GM23338 (cell line): ENCODE data around the gene MVP. TPM values are rescaled to one million over a fixed set of nuclear protein-coding genes. Genes with fewer than 3 reads are reported as not detected.

Experiments used
- ATAC-seq: fragments of 200-7000 bp; cut with Tn5 transposase; 3 replicates; pipeline ENCODE4 v1.9.1; 2020
- DNase-seq: peaks from one replicate; pipeline ENCODE4 v3.0.0-alpha.2; 2015; ENCODE audit warnings: low spot score
- H2AFZ ChIP-seq: fragments of 200-600 bp; sonication (generic); 2 replicates; pipeline ENCODE4 v1.8.0; 2016; ENCODE audit warnings: antibody characterized with exemption, mild to moderate bottlenecking, moderate library complexity
- H3F3A ChIP-seq: fragments of 200-600 bp; sonication (generic); replicated peaks from 2 replicates; pipeline ENCODE4 v1.8.0; 2017; ENCODE audit warnings: antibody characterized with exemption, mixed run types, low read depth
- H3K27ac ChIP-seq: fragments of 200-600 bp; sonication (generic); 2 replicates; pipeline ENCODE4 v1.6.1; 2016; ENCODE audit warnings: low read depth
- H3K27me3 ChIP-seq: fragments of 200-600 bp; sonication (generic); 2 replicates; pipeline ENCODE4 v1.8.0; 2016; ENCODE audit warnings: mild to moderate bottlenecking, mixed run types, moderate library complexity; ENCODE audit not compliant: insufficient read depth
- H3K36me3 ChIP-seq: fragments of 200-600 bp; sonication (generic); 2 replicates; pipeline ENCODE4 v1.8.0; 2016; ENCODE audit warnings: mild to moderate bottlenecking; ENCODE audit not compliant: insufficient read depth
- H3K4me1 ChIP-seq: fragments of 200-600 bp; sonication (generic); 2 replicates; pipeline ENCODE4 v1.8.0; 2016; ENCODE audit warnings: mild to moderate bottlenecking, moderate library complexity; ENCODE audit not compliant: insufficient read depth
- H3K4me2 ChIP-seq: fragments of 200-600 bp; sonication (generic); 2 replicates; pipeline ENCODE4 v1.7.1; 2017; ENCODE audit warnings: mixed run types
- H3K4me3 ChIP-seq: fragments of 200-600 bp; sonication (generic); 2 replicates; pipeline ENCODE4 v1.6.1; 2016; ENCODE audit warnings: mixed run types
- H3K79me2 ChIP-seq: fragments of 200-600 bp; sonication (generic); replicated peaks from 2 replicates; pipeline ENCODE4 v1.8.0; 2017; ENCODE audit warnings: mild to moderate bottlenecking; ENCODE audit not compliant: insufficient read depth
- H3K9me2 ChIP-seq: fragments of 200-600 bp; sonication (generic); 2 replicates; pipeline ENCODE4 v1.8.0; 2017; ENCODE audit not compliant: insufficient read depth
- H4K20me1 ChIP-seq: fragments of 200-600 bp; sonication (generic); replicated peaks from 2 replicates; pipeline ENCODE4 v1.8.0; 2017; ENCODE audit warnings: mild to moderate bottlenecking; ENCODE audit not compliant: insufficient read depth
- H3K27ac Mint-ChIP-seq: 2 replicates; pipeline ENCODE4 v1.8.0; 2020; ENCODE audit warnings: inconsistent platforms, mild to moderate bottlenecking, moderate library complexity, mixed read lengths
- H3K27me3 Mint-ChIP-seq: 3 replicates; pipeline ENCODE4 v1.8.0; 2022; ENCODE audit warnings: low read depth, mild to moderate bottlenecking, moderate library complexity, mixed read lengths, inconsistent platforms; ENCODE audit not compliant: insufficient read depth, poor library complexity
- H3K36me3 Mint-ChIP-seq: 3 replicates; pipeline ENCODE4 v1.8.0; 2021; ENCODE audit warnings: low read depth, mild to moderate bottlenecking, inconsistent platforms, moderate library complexity, mixed read lengths
- H3K4me1 Mint-ChIP-seq: 3 replicates; pipeline ENCODE4 v1.8.0; 2020; ENCODE audit warnings: mild to moderate bottlenecking, inconsistent platforms, mixed read lengths
- H3K4me3 Mint-ChIP-seq: 3 replicates; pipeline ENCODE4 v1.8.0; 2021; ENCODE audit warnings: moderate library complexity, mild to moderate bottlenecking, inconsistent platforms, mixed read lengths
- H3K9me3 Mint-ChIP-seq: 3 replicates; pipeline ENCODE4 v1.8.0; 2020; ENCODE audit warnings: moderate library complexity, mild to moderate bottlenecking, inconsistent platforms, mixed read lengths
- CREB1 ChIP-seq: fragments of 250-450 bp; sonication (Bioruptor Pico); IDR thresholded peaks from 2 replicates; pipeline ENCODE4 v1.5.0; 2020; ENCODE audit warnings: low read depth, mild to moderate bottlenecking, moderate library complexity
- EZH2 ChIP-seq: fragments of 200-600 bp; sonication (generic); IDR thresholded peaks from one replicate; pipeline ENCODE4 v1.8.0; 2017; ENCODE audit warnings: antibody characterized with exemption, mild to moderate bottlenecking, low read depth; ENCODE audit not compliant: unreplicated experiment
- EZH2phosphoT487 ChIP-seq: fragments of 200-600 bp; sonication (generic); IDR thresholded peaks from one replicate; pipeline ENCODE4 v1.8.1; 2018; ENCODE audit warnings: antibody characterized with exemption; ENCODE audit not compliant: unreplicated experiment
- JUNB ChIP-seq: IDR thresholded peaks from one replicate; pipeline ENCODE4 v1.6.1; 2016; ENCODE audit warnings: antibody characterized with exemption; ENCODE audit not compliant: unreplicated experiment
- NANOG ChIP-seq: IDR thresholded peaks from 2 replicates; pipeline ENCODE4 v1.6.1; 2016; ENCODE audit warnings: antibody characterized with exemption, borderline replicate concordance
- POLR2AphosphoS5 ChIP-seq: IDR thresholded peaks from 2 replicates; pipeline ENCODE4 v1.6.1; 2016; ENCODE audit warnings: antibody characterized with exemption, low read depth
- STAT1 ChIP-seq: IDR thresholded peaks from one replicate; pipeline ENCODE4 v1.6.1; 2016; ENCODE audit warnings: antibody characterized with exemption; ENCODE audit not compliant: unreplicated experiment
- ZNF114 ChIP-seq: fragments of 250-450 bp; sonication (Bioruptor Pico); IDR thresholded peaks from 2 replicates; pipeline ENCODE4 v1.5.0; 2020; ENCODE audit warnings: mild to moderate bottlenecking, moderate library complexity
- ZNF331 ChIP-seq: fragments of 250-450 bp; sonication (Bioruptor Pico); IDR thresholded peaks from 2 replicates; pipeline ENCODE4 v1.5.0; 2020; ENCODE audit warnings: low read depth, mild to moderate bottlenecking, moderate library complexity
- polyA plus RNA-seq: library from polyadenylated mRNA; unstranded; fragments of >200 nt; fragmentation: Nextera tagmentation; extraction: Ambion mirVana; gene quantifications from 2 replicates; pipeline ENCODE4 v1.2.1, GENCODE V29; 2016
- total RNA-seq: library from RNA; depleted of rRNA; stranded (reverse); fragments of >200 nt; shearing (Covaris generic); gene quantifications from 2 replicates; pipeline ENCODE4 v1.2.3, GENCODE V29; 2014
- TF ChIP-seq, protein P1 (sequence below), 2 experiments: fragments of 200-600 bp in 1 of 2; sonication (generic) in 1 of 2; conservative IDR thresholded peaks; 2 replicates each; pipeline versions ENCODE4 v1.5.1 to v1.6.1; 2016 to 2017; ENCODE audit warnings: antibody characterized with exemption in 2 of 2, low read depth in 2 of 2, mild to moderate bottlenecking in 2 of 2, moderate library complexity in 1 of 2
- TF ChIP-seq, protein P2 (sequence below): fragments of 250-450 bp; sonication (Bioruptor Pico); IDR thresholded peaks from 2 replicates; pipeline ENCODE4 v1.5.0; 2020; ENCODE audit warnings: mild to moderate bottlenecking, moderate library complexity
- TF ChIP-seq, protein P3 (sequence below): IDR thresholded peaks from 2 replicates; pipeline ENCODE4 v1.6.1; 2016; ENCODE audit warnings: antibody characterized with exemption
- TF ChIP-seq, protein P4 (sequence below): IDR thresholded peaks from one replicate; pipeline ENCODE4 v1.6.1; 2018; ENCODE audit warnings: antibody characterized with exemption; ENCODE audit not compliant: unreplicated experiment

Gene MVP
- total and polyA plus RNA-seq, 2 experiments from 2014 or later: 1.4 to 3.7 TPM

DNA sequence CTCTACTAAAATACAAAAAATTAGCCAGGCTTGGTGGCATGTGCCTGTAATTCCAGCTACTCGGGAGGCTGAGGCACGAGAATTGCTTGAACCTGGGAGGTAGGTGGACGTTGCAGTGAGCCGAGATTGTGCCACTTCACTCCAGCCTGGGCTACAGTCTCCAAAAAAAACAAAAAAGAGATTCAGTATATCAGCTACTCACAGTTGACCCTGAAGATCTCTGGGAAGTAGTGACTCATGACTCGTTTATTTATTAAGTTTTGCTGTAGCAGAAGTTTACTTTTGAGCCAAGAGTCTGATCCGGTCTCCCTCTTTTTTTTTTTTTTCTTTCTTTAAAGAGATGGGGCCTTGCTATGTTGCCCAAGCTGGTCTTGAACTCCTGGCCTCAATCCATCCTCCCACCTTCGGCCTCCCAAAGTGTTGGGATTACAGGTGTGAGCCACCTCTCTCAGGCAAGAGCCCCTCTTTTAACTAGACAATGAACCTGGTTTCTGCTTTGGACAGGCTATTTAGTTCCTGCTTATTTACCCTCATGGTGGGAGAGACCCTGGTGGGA is 4.4 kb downstream of the MVP start:
- TF ChIP-seq, protein P1, sequence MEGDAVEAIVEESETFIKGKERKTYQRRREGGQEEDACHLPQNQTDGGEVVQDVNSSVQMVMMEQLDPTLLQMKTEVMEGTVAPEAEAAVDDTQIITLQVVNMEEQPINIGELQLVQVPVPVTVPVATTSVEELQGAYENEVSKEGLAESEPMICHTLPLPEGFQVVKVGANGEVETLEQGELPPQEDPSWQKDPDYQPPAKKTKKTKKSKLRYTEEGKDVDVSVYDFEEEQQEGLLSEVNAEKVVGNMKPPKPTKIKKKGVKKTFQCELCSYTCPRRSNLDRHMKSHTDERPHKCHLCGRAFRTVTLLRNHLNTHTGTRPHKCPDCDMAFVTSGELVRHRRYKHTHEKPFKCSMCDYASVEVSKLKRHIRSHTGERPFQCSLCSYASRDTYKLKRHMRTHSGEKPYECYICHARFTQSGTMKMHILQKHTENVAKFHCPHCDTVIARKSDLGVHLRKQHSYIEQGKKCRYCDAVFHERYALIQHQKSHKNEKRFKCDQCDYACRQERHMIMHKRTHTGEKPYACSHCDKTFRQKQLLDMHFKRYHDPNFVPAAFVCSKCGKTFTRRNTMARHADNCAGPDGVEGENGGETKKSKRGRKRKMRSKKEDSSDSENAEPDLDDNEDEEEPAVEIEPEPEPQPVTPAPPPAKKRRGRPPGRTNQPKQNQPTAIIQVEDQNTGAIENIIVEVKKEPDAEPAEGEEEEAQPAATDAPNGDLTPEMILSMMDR (conservative IDR thresholded peaks at IDR 0.05; ENCODE audit: low read depth in 2 of 2): no peak
- TF ChIP-seq EZH2phosphoT487 (no peak), JUNB (no peak), ZNF331 (CRISPR knock-in tag) (no peak), NANOG (no peak), STAT1 (no peak), EZH2 (no peak), CREB1 (no peak), POLR2AphosphoS5 (no peak), ZNF114 (CRISPR knock-in tag) (no peak)
- TF ChIP-seq, protein P2, sequence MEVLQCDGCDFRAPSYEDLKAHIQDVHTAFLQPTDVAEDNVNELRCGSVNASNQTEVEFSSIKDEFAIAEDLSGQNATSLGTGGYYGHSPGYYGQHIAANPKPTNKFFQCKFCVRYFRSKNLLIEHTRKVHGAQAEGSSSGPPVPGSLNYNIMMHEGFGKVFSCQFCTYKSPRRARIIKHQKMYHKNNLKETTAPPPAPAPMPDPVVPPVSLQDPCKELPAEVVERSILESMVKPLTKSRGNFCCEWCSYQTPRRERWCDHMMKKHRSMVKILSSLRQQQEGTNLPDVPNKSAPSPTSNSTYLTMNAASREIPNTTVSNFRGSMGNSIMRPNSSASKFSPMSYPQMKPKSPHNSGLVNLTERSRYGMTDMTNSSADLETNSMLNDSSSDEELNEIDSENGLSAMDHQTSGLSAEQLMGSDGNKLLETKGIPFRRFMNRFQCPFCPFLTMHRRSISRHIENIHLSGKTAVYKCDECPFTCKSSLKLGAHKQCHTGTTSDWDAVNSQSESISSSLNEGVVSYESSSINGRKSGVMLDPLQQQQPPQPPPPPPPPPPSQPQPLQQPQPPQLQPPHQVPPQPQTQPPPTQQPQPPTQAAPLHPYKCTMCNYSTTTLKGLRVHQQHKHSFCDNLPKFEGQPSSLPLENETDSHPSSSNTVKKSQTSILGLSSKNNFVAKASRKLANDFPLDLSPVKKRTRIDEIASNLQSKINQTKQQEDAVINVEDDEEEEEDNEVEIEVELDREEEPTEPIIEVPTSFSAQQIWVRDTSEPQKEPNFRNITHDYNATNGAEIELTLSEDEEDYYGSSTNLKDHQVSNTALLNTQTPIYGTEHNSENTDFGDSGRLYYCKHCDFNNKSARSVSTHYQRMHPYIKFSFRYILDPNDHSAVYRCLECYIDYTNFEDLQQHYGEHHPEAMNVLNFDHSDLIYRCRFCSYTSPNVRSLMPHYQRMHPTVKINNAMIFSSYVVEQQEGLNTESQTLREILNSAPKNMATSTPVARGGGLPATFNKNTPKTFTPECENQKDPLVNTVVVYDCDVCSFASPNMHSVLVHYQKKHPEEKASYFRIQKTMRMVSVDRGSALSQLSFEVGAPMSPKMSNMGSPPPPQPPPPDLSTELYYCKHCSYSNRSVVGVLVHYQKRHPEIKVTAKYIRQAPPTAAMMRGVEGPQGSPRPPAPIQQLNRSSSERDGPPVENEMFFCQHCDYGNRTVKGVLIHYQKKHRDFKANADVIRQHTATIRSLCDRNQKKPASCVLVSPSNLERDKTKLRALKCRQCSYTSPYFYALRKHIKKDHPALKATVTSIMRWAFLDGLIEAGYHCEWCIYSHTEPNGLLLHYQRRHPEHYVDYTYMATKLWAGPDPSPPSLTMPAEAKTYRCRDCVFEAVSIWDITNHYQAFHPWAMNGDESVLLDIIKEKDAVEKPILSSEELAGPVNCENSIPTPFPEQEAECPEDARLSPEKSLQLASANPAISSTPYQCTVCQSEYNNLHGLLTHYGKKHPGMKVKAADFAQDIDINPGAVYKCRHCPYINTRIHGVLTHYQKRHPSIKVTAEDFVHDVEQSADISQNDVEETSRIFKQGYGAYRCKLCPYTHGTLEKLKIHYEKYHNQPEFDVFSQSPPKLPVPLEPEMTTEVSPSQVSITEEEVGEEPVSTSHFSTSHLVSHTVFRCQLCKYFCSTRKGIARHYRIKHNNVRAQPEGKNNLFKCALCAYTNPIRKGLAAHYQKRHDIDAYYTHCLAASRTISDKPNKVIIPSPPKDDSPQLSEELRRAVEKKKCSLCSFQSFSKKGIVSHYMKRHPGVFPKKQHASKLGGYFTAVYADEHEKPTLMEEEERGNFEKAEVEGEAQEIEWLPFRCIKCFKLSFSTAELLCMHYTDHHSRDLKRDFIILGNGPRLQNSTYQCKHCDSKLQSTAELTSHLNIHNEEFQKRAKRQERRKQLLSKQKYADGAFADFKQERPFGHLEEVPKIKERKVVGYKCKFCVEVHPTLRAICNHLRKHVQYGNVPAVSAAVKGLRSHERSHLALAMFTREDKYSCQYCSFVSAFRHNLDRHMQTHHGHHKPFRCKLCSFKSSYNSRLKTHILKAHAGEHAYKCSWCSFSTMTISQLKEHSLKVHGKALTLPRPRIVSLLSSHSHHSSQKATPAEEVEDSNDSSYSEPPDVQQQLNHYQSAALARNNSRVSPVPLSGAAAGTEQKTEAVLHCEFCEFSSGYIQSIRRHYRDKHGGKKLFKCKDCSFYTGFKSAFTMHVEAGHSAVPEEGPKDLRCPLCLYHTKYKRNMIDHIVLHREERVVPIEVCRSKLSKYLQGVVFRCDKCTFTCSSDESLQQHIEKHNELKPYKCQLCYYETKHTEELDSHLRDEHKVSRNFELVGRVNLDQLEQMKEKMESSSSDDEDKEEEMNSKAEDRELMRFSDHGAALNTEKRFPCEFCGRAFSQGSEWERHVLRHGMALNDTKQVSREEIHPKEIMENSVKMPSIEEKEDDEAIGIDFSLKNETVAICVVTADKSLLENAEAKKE: no peak
- TF ChIP-seq, protein P3, sequence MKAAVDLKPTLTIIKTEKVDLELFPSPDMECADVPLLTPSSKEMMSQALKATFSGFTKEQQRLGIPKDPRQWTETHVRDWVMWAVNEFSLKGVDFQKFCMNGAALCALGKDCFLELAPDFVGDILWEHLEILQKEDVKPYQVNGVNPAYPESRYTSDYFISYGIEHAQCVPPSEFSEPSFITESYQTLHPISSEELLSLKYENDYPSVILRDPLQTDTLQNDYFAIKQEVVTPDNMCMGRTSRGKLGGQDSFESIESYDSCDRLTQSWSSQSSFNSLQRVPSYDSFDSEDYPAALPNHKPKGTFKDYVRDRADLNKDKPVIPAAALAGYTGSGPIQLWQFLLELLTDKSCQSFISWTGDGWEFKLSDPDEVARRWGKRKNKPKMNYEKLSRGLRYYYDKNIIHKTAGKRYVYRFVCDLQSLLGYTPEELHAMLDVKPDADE: no peak
- TF ChIP-seq, protein P4, sequence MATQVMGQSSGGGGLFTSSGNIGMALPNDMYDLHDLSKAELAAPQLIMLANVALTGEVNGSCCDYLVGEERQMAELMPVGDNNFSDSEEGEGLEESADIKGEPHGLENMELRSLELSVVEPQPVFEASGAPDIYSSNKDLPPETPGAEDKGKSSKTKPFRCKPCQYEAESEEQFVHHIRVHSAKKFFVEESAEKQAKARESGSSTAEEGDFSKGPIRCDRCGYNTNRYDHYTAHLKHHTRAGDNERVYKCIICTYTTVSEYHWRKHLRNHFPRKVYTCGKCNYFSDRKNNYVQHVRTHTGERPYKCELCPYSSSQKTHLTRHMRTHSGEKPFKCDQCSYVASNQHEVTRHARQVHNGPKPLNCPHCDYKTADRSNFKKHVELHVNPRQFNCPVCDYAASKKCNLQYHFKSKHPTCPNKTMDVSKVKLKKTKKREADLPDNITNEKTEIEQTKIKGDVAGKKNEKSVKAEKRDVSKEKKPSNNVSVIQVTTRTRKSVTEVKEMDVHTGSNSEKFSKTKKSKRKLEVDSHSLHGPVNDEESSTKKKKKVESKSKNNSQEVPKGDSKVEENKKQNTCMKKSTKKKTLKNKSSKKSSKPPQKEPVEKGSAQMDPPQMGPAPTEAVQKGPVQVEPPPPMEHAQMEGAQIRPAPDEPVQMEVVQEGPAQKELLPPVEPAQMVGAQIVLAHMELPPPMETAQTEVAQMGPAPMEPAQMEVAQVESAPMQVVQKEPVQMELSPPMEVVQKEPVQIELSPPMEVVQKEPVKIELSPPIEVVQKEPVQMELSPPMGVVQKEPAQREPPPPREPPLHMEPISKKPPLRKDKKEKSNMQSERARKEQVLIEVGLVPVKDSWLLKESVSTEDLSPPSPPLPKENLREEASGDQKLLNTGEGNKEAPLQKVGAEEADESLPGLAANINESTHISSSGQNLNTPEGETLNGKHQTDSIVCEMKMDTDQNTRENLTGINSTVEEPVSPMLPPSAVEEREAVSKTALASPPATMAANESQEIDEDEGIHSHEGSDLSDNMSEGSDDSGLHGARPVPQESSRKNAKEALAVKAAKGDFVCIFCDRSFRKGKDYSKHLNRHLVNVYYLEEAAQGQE: no peak
- no peak for ATAC-seq
- no peak overlapping the region for H2AFZ ChIP-seq
- peaks cover 3% of the 10 kb centered on the region for H3F3A ChIP-seq
- Mint-ChIP-seq H3K4me1 (peaks cover 24% of the 10 kb centered on the region), H3K36me3 (peaks cover 9% of the 10 kb centered on the region), H3K9me3 (no peaks in the 10 kb centered on the region; the same call in 2 of the 3 replicates), H3K27me3 (peaks cover 9% of the 10 kb centered on the region), H3K4me3 (no peak overlapping the region), H3K27ac (peak overlapping the region; percentile 93; the same call in 1 of the 2 replicates)
- 0 out of 2 replicates have a peak overlapping the region, but pooled peaks have one; percentile 32 for H3K27ac ChIP-seq
- H3K4me3 ChIP-seq: no peak overlapping the region
- H3K4me2 ChIP-seq: no peak overlapping the region
- no peaks in the 10 kb centered on the region for H3K79me2 ChIP-seq
- H3K4me1 ChIP-seq: no peaks in the 10 kb centered on the region; the same call in 1 of the 2 replicates
- DNase-seq: no peak
- H3K27me3 ChIP-seq: no peaks in the 10 kb centered on the region
- peaks cover 3% of the 10 kb centered on the region; the same call in 1 of the 2 replicates for H4K20me1 ChIP-seq
- H3K36me3 ChIP-seq: peaks cover 3% of the 10 kb centered on the region; the same call in 1 of the 2 replicates
- no peaks in the 10 kb centered on the region for H3K9me2 ChIP-seq
